PC-3 (cell line): ENCODE measurements around the gene ANKRD1. TPM values are rescaled to one million over a fixed set of nuclear protein-coding genes. Genes with fewer than 3 reads are reported as not detected.
A peak's percentile ranks its signal among the peaks of the same experiment; 100 is the strongest.

ENCODE experiments used
- ATAC-seq: fragments of 200-7000 bp; cut with Tn5 transposase; 2 replicates; pipeline ENCODE4 v1.9.1; 2020; ENCODE audit warnings: mild to moderate bottlenecking, moderate library complexity
- BruUV-seq: library from RNA; stranded (reverse); fragments of 400-500 nt; replicated peaks from 2 replicates; lab custom pipeline; 2021; lab: Mats Ljungman, UMichigan
- CTCF ChIA-PET: fragments of 300-600 bp; sonication (Branson Sonifier 250); formaldehyde crosslinking; loops from one replicate; lab custom pipeline; 2022; ENCODE audit warnings: antibody characterized with exemption; lab: Charles Lee
- POLR2A ChIA-PET: fragments of 300-600 bp; sonication (Branson Sonifier 250); formaldehyde crosslinking; loops from one replicate; lab custom pipeline; 2022; ENCODE audit warnings: antibody characterized with exemption; ENCODE audit not compliant: unreplicated experiment; lab: Charles Lee
- DNase-seq: peaks from one replicate; pipeline ENCODE4 v3.0.0-alpha.2; 2015
- H2AFZ ChIP-seq: fragments of 300-600 bp; sonication (generic); 2 replicates; pipeline ENCODE4 v1.6.0; 2016; ENCODE audit warnings: antibody characterized with exemption, low read length
- H3F3A ChIP-seq: fragments of 300-600 bp; sonication (generic); one replicate; pipeline ENCODE4 v1.6.0; 2017; ENCODE audit warnings: antibody characterized with exemption, low read length, control low read depth, mild to moderate bottlenecking; ENCODE audit not compliant: unreplicated experiment
- H3K27ac ChIP-seq: fragments of 300-600 bp; sonication (generic); 2 replicates; pipeline ENCODE4 v1.5.1; 2016; ENCODE audit warnings: mild to moderate bottlenecking, low read length
- H3K27me3 ChIP-seq: fragments of 300-600 bp; sonication (generic); 2 replicates; pipeline ENCODE4 v1.6.1; 2016; ENCODE audit warnings: low read length, mixed read lengths
- H3K36me3 ChIP-seq: fragments of 300-600 bp; sonication (generic); 2 replicates; pipeline ENCODE4 v1.6.1; 2016; ENCODE audit warnings: low read depth, mixed run types, low read length, mixed read lengths
- H3K4me1 ChIP-seq: fragments of 300-600 bp; sonication (generic); 2 replicates; pipeline ENCODE4 v1.5.1; 2016; ENCODE audit warnings: low read length; ENCODE audit not compliant: insufficient read depth
- H3K4me2 ChIP-seq: fragments of 300-600 bp; sonication (generic); 2 replicates; pipeline ENCODE4 v1.6.0; 2016; ENCODE audit warnings: low read length
- H3K4me3 ChIP-seq: fragments of 300-600 bp; sonication (generic); 2 replicates; pipeline ENCODE4 v1.5.1; 2016; ENCODE audit warnings: mild to moderate bottlenecking, low read length, mixed read lengths
- H3K79me2 ChIP-seq: fragments of 300-600 bp; sonication (generic); 2 replicates; pipeline ENCODE4 v1.6.1; 2017; ENCODE audit warnings: low read length, mixed read lengths
- H3K9ac ChIP-seq: fragments of 300-600 bp; sonication (generic); 2 replicates; pipeline ENCODE4 v1.6.0; 2016; ENCODE audit warnings: mild to moderate bottlenecking, low read length
- H3K9me2 ChIP-seq: fragments of 300-600 bp; sonication (generic); replicated peaks from 2 replicates; pipeline ENCODE4 v1.6.1; 2016; ENCODE audit warnings: mixed run types, low read length, mixed read lengths
- H3K9me3 ChIP-seq: fragments of 300-600 bp; sonication (generic); 2 replicates; pipeline ENCODE4 v1.6.1; 2016; ENCODE audit warnings: low read length, mixed read lengths
- H4K20me1 ChIP-seq: fragments of 300-600 bp; sonication (generic); 2 replicates; pipeline ENCODE4 v1.6.1; 2016; ENCODE audit warnings: low read length, mixed read lengths
- EZH2 ChIP-seq: fragments of 300-600 bp; sonication (generic); IDR thresholded peaks from one replicate; pipeline ENCODE4 v1.6.1; 2017; ENCODE audit warnings: antibody characterized with exemption, mild to moderate bottlenecking, low read length; ENCODE audit not compliant: unreplicated experiment
- EZH2phosphoT487 ChIP-seq: fragments of 300-600 bp; sonication (generic); IDR thresholded peaks from 2 replicates; pipeline ENCODE4 v1.6.1; 2018; ENCODE audit warnings: mild to moderate bottlenecking, antibody characterized with exemption, low read length, borderline replicate concordance
- intact Hi-C: fragments of 100-400 bp; cut with micrococcal nuclease; formaldehyde crosslinking; loops from 2 replicates; pipeline ENCODE4 v1.9.0; 2023
- total RNA-seq: library from RNA; depleted of rRNA; stranded (reverse); fragments of >200 nt; gene quantifications from 2 replicates; pipeline ENCODE4 v1.2.3, GENCODE V29; 2014
- TF ChIP-seq, protein P1 (sequence below): fragments of 300-600 bp; sonication (generic); conservative IDR thresholded peaks from 2 replicates; pipeline ENCODE4 v1.5.1; 2017; ENCODE audit warnings: antibody characterized with exemption, low read depth, mild to moderate bottlenecking, low read length

ANKRD1 gene
- total RNA-seq, 1 experiment from 2014 or later, result 2.8 TPM

- ChIA-PET POLR2A (no interaction called here), CTCF (no interaction called here)
- Histone ChIP-seq H2AFZ (no peak overlapping the region), H3K36me3 (no peaks in the 10 kb centered on the region), H3K4me3 (no peak overlapping the region), H3F3A (no peaks in the 10 kb centered on the region), H3K4me2 (no peak overlapping the region), H3K27me3 (no peaks in the 10 kb centered on the region), H3K9ac (no peak overlapping the region), H3K9me3 (no peaks in the 10 kb centered on the region), H3K79me2 (no peaks in the 10 kb centered on the region), H4K20me1 (no peaks in the 10 kb centered on the region), H3K9me2 (no peaks in the 10 kb centered on the region), H3K27ac (no peak overlapping the region), H3K4me1 (peaks cover 25% of the 10 kb centered on the region)
- intact Hi-C loops, result no loop called here
- BruUV-seq, result no TSS peak
- no peak for TF ChIP-seq EZH2
- TF ChIP-seq, protein P1, sequence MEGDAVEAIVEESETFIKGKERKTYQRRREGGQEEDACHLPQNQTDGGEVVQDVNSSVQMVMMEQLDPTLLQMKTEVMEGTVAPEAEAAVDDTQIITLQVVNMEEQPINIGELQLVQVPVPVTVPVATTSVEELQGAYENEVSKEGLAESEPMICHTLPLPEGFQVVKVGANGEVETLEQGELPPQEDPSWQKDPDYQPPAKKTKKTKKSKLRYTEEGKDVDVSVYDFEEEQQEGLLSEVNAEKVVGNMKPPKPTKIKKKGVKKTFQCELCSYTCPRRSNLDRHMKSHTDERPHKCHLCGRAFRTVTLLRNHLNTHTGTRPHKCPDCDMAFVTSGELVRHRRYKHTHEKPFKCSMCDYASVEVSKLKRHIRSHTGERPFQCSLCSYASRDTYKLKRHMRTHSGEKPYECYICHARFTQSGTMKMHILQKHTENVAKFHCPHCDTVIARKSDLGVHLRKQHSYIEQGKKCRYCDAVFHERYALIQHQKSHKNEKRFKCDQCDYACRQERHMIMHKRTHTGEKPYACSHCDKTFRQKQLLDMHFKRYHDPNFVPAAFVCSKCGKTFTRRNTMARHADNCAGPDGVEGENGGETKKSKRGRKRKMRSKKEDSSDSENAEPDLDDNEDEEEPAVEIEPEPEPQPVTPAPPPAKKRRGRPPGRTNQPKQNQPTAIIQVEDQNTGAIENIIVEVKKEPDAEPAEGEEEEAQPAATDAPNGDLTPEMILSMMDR, result no peak
- no peak for TF ChIP-seq EZH2phosphoT487
- no peak for ATAC-seq
- no peak for DNase-seq
These were observed 2.3 kb upstream of the ANKRD1 start for GRCh38 chr10:90923111-90923731.

- H3K9ac ChIP-seq, result no peak overlapping the region
- no TSS peak for BruUV-seq
- no peak overlapping the region for H3K4me2 ChIP-seq
- ATAC-seq, result no peak
- intact Hi-C loops, result loop anchor here (1.0 kb wide), 1 partner anchor 8 kb away; no protein-coding TSS in a partner anchor
- H3F3A ChIP-seq, result no peaks in the 10 kb centered on the region
- H3K79me2 ChIP-seq, result no peaks in the 10 kb centered on the region
- H4K20me1 ChIP-seq, result no peaks in the 10 kb centered on the region
- peaks cover 22% of the 10 kb centered on the region for H3K4me1 ChIP-seq
- no peak overlapping the region for H3K4me3 ChIP-seq
- H3K36me3 ChIP-seq, result no peaks in the 10 kb centered on the region
- no peak for DNase-seq
- POLR2A ChIA-PET, result no interaction called here
- no peak overlapping the region for H3K27ac ChIP-seq
- H3K9me2 ChIP-seq, result no peaks in the 10 kb centered on the region
- TF ChIP-seq EZH2phosphoT487 (no peak), EZH2 (no peak)
- CTCF ChIA-PET, result no interaction called here
- H3K27me3 ChIP-seq, result no peaks in the 10 kb centered on the region
- no peak overlapping the region for H2AFZ ChIP-seq
- no peaks in the 10 kb centered on the region for H3K9me3 ChIP-seq
These were observed 1.0 kb upstream of the ANKRD1 start for GRCh38 chr10:90921906-90922305.

DNA sequence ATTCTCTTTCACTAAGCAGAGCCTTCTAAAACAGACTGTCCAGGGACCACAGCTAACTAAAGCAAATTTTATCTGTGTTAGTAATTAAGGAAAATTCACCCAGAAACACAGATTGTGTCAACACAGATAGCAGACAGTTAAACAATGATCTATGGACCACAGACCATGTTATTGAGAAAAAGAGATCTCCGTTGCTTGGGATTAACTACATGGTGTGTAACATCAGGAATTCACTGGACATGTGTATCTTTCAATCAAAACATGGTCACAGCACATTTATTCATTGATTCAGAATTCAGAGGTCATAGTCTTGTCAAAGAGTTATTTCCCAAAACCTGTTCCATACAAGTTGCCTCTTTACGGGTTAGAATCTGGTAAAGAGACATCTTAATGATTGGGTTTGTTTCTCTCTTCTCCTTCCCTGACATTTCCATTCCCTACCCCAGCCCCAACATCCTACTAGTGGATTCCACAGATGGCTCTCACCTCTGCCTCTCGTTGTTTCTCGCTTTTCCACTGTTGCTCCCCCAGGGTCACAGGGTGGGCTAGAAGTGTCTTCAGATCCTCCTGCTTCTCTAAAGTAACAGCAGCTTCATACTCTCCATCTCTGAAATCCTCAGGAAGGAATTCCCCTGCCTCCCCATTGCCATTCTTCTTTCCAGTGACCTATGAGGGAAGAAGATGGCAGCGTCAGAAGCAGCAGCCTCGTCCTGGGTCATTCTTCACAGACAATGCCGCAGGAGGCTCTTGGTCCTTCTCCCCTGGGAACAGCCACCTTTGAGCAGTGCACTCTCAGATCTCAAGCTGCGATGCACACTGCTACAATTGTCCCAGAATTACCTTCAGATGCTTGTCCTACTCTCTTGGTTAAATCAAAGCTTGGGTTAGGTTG, 958 bp downstream of the ANKRD1 start:
- H3K9me3 ChIP-seq, result no peaks in the 10 kb centered on the region
- intact Hi-C loops, result loop anchor here (10.0 kb wide), 1 partner anchor 165 kb away; no protein-coding TSS in a partner anchor
- TF ChIP-seq, protein P1, result no peak
- H3K4me3 ChIP-seq, result no peak overlapping the region
- H3K4me1 ChIP-seq, result peaks cover 22% of the 10 kb centered on the region
- H3F3A ChIP-seq, result no peaks in the 10 kb centered on the region
- no peak for ATAC-seq
- ChIA-PET CTCF (interaction anchor here (0.6 kb wide), 2 partner anchors 92 to 1530 kb away, joined by 5 to 6 read pairs; no protein-coding TSS in a partner anchor), POLR2A (no interaction called here)
- no peaks in the 10 kb centered on the region for H3K9me2 ChIP-seq
- no peaks in the 10 kb centered on the region for H3K36me3 ChIP-seq
- no peaks in the 10 kb centered on the region for H4K20me1 ChIP-seq
- H3K9ac ChIP-seq, result no peak overlapping the region
- no peak overlapping the region for H2AFZ ChIP-seq
- H3K27me3 ChIP-seq, result no peaks in the 10 kb centered on the region
- BruUV-seq, result no TSS peak
- no peak overlapping the region for H3K27ac ChIP-seq
- H3K79me2 ChIP-seq, result no peaks in the 10 kb centered on the region
- DNase-seq, result no peak
- H3K4me2 ChIP-seq, result peak overlapping the region; percentile 75
